ENCODE results near the gene CCDC88B.

DNA sequence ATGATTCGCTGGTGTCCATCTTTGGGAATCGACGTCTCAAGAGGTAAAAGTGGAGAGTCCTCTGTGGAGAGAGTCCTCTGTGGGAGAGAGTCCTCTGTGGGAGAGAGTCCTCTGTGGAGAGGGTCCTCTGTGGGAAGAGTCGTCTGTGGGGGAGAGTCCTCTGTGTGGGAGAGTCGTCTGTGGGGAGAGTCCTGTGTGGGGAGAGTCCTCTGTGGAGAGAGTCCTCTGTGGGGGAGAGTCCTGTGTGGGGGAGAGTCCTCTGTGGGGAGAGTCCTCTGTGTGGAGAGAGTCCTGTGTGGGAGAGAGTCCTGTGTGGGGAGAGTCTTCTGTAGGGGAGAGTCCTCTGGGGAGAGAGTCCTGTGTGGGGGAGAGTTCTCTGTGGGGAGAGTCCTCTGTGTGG lies 19.0 kb upstream of the CCDC88B start:
- TF ChIP-seq, protein P1, sequence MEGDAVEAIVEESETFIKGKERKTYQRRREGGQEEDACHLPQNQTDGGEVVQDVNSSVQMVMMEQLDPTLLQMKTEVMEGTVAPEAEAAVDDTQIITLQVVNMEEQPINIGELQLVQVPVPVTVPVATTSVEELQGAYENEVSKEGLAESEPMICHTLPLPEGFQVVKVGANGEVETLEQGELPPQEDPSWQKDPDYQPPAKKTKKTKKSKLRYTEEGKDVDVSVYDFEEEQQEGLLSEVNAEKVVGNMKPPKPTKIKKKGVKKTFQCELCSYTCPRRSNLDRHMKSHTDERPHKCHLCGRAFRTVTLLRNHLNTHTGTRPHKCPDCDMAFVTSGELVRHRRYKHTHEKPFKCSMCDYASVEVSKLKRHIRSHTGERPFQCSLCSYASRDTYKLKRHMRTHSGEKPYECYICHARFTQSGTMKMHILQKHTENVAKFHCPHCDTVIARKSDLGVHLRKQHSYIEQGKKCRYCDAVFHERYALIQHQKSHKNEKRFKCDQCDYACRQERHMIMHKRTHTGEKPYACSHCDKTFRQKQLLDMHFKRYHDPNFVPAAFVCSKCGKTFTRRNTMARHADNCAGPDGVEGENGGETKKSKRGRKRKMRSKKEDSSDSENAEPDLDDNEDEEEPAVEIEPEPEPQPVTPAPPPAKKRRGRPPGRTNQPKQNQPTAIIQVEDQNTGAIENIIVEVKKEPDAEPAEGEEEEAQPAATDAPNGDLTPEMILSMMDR (IDR thresholded peaks at IDR 0.05; ENCODE audit: poor library complexity, severe bottlenecking) = no peak
- no peak for TF ChIP-seq MXI1 (conservative IDR thresholded peaks at IDR 0.05; ENCODE audit: poor library complexity, severe bottlenecking)
- TF ChIP-seq, protein P2, sequence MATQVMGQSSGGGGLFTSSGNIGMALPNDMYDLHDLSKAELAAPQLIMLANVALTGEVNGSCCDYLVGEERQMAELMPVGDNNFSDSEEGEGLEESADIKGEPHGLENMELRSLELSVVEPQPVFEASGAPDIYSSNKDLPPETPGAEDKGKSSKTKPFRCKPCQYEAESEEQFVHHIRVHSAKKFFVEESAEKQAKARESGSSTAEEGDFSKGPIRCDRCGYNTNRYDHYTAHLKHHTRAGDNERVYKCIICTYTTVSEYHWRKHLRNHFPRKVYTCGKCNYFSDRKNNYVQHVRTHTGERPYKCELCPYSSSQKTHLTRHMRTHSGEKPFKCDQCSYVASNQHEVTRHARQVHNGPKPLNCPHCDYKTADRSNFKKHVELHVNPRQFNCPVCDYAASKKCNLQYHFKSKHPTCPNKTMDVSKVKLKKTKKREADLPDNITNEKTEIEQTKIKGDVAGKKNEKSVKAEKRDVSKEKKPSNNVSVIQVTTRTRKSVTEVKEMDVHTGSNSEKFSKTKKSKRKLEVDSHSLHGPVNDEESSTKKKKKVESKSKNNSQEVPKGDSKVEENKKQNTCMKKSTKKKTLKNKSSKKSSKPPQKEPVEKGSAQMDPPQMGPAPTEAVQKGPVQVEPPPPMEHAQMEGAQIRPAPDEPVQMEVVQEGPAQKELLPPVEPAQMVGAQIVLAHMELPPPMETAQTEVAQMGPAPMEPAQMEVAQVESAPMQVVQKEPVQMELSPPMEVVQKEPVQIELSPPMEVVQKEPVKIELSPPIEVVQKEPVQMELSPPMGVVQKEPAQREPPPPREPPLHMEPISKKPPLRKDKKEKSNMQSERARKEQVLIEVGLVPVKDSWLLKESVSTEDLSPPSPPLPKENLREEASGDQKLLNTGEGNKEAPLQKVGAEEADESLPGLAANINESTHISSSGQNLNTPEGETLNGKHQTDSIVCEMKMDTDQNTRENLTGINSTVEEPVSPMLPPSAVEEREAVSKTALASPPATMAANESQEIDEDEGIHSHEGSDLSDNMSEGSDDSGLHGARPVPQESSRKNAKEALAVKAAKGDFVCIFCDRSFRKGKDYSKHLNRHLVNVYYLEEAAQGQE (IDR thresholded peaks at IDR 0.05; ENCODE audit: borderline replicate concordance) = no peak
- TF ChIP-seq EZH2 (IDR thresholded peaks at IDR 0.05; ENCODE audit: borderline replicate concordance, insufficient read depth, low read length, poor library complexity, severe bottlenecking) = no peak
- no peak for TF ChIP-seq POLR2AphosphoS5 (IDR thresholded peaks at IDR 0.05)

Data from neural cell (in vitro differentiated cells).